H4 (cell line): Measurements from ENCODE around the gene RABGAP1L. TPM values are rescaled to one million over a fixed set of nuclear protein-coding genes. Genes with fewer than 3 reads are reported as not detected.

Experiments
- DNase-seq: peaks from one replicate; pipeline ENCODE4 v3.0.0-alpha.2; 2015; ENCODE audit warnings: low spot score
- total RNA-seq: library from RNA; depleted of rRNA; stranded (reverse); fragments of >200 nt; shearing (Covaris generic); gene quantifications from 2 replicates; pipeline ENCODE4 v1.2.3, GENCODE V29; 2014

RABGAP1L gene
- total RNA-seq, 1 experiment from 2014 or later = 12.7 TPM

- DNase-seq = no peak
Measured at GRCh38 chr1:174916846-174917245, 757.5 kb downstream of the RABGAP1L start.

- no peak for DNase-seq
Measured at GRCh38 chr1:174920093-174920492, 760.8 kb downstream of the RABGAP1L start.

- DNase-seq = no peak
Measured at GRCh38 chr1:174922121-174922520, 762.8 kb downstream of the RABGAP1L start.

- DNase-seq = no peak
Measured at GRCh38 chr1:174923820-174924219, 764.5 kb downstream of the RABGAP1L start.

GRCh38 chr1:174928541-174928940 is 769.2 kb downstream of the RABGAP1L start:
- DNase-seq = no peak

GRCh38 chr1:174931214-174931613 is 771.9 kb downstream of the RABGAP1L start:
- no peak for DNase-seq

- DNase-seq = no peak
Measured at GRCh38 chr1:174932587-174932986, 773.3 kb downstream of the RABGAP1L start.

- DNase-seq = no peak
Measured at GRCh38 chr1:174935961-174936727, 776.8 kb downstream of the RABGAP1L start.

GRCh38 chr1:174938281-174939007 is 779.1 kb downstream of the RABGAP1L start:
- DNase-seq = no peak

- DNase-seq = no peak
Measured at GRCh38 chr1:174939775-174940545, 780.6 kb downstream of the RABGAP1L start.

- no peak for DNase-seq
Measured at GRCh38 chr1:174940646-174941175, 781.4 kb downstream of the RABGAP1L start.

GRCh38 chr1:174942547-174943255 is 783.4 kb downstream of the RABGAP1L start:
- no peak for DNase-seq

GRCh38 chr1:174946031-174946430 is 786.7 kb downstream of the RABGAP1L start:
- DNase-seq = no peak

- no peak for DNase-seq
Measured at GRCh38 chr1:174949061-174949460, 789.7 kb downstream of the RABGAP1L start.

- DNase-seq = no peak
Measured at GRCh38 chr1:174949645-174950044, 790.3 kb downstream of the RABGAP1L start.

- DNase-seq = no peak
Measured at GRCh38 chr1:174953285-174954072, 794.2 kb downstream of the RABGAP1L start.

- no peak for DNase-seq
Measured at GRCh38 chr1:174954073-174954460, 794.7 kb downstream of the RABGAP1L start.

GRCh38 chr1:174954671-174955669 is 795.6 kb downstream of the RABGAP1L start:
- no peak for DNase-seq

- no peak for DNase-seq
Measured at GRCh38 chr1:174956086-174956485, 796.8 kb downstream of the RABGAP1L start.
